Osteocyte (in vitro differentiated cells): ENCODE measurements around the gene SPATS2. TPM values are rescaled to one million over a fixed set of nuclear protein-coding genes. Genes with fewer than 3 reads are reported as not detected.

ENCODE experiments used
- DNase-seq: peaks from one replicate; pipeline ENCODE4 v3.0.0; 2021; ENCODE audit warnings: mixed read lengths; ENCODE audit not compliant: unreplicated experiment; ENCODE audit errors: extremely low spot score
- H3K27ac Mint-ChIP-seq: one replicate; pipeline ENCODE4 v1.8.0; 2021; ENCODE audit warnings: mild to moderate bottlenecking, mixed read lengths; ENCODE audit not compliant: unreplicated experiment
- H3K27me3 Mint-ChIP-seq: one replicate; pipeline ENCODE4 v1.8.0; 2021; ENCODE audit warnings: mixed read lengths; ENCODE audit not compliant: unreplicated experiment
- H3K36me3 Mint-ChIP-seq: one replicate; pipeline ENCODE4 v1.8.0; 2021; ENCODE audit warnings: mixed read lengths; ENCODE audit not compliant: unreplicated experiment
- H3K4me1 Mint-ChIP-seq: one replicate; pipeline ENCODE4 v1.8.0; 2021; ENCODE audit warnings: mixed read lengths; ENCODE audit not compliant: unreplicated experiment
- H3K4me3 Mint-ChIP-seq: one replicate; pipeline ENCODE4 v1.8.0; 2021; ENCODE audit warnings: mild to moderate bottlenecking, moderate library complexity, mixed read lengths; ENCODE audit not compliant: unreplicated experiment
- H3K9me3 Mint-ChIP-seq: one replicate; pipeline ENCODE4 v1.8.0; 2021; ENCODE audit warnings: mixed read lengths; ENCODE audit not compliant: unreplicated experiment
- CTCF ChIP-seq: fragments of 200-600 bp; sonication (generic); IDR thresholded peaks from 2 replicates; pipeline ENCODE4 v1.5.0; 2021; ENCODE audit warnings: antibody characterized with exemption, mild to moderate bottlenecking, moderate library complexity
- total RNA-seq: library from RNA; stranded (reverse); gene quantifications from 2 replicates; pipeline ENCODE4 v1.2.1, GENCODE V29; 2021

Gene SPATS2
- total RNA-seq, 1 donor from 2014 or later: 25.6 TPM

GRCh38 chr12:49550693-49551252 lies 183.5 kb downstream of the SPATS2 start:
- no peaks in the 10 kb centered on the region for H3K36me3 Mint-ChIP-seq
- no peaks in the 10 kb centered on the region for H3K9me3 Mint-ChIP-seq
- no peaks in the 10 kb centered on the region for H3K4me1 Mint-ChIP-seq
- TF ChIP-seq CTCF: no peak
- no peak for DNase-seq
- H3K4me3 Mint-ChIP-seq: no peak overlapping the region
- peaks cover 14% of the 10 kb centered on the region for H3K27me3 Mint-ChIP-seq
- no peak overlapping the region for H3K27ac Mint-ChIP-seq

- Mint-ChIP-seq H3K27me3 (peaks cover 9% of the 10 kb centered on the region), H3K4me1 (peaks cover 2% of the 10 kb centered on the region), H3K27ac (no peak overlapping the region), H3K9me3 (no peaks in the 10 kb centered on the region), H3K4me3 (no peak overlapping the region), H3K36me3 (peaks cover 7% of the 10 kb centered on the region)
- DNase-seq: no peak
- TF ChIP-seq CTCF: no peak
Measured at GRCh38 chr12:49552014-49552413, 184.8 kb downstream of the SPATS2 start.

- Mint-ChIP-seq H3K36me3 (peaks cover 7% of the 10 kb centered on the region), H3K4me1 (peaks cover 2% of the 10 kb centered on the region), H3K9me3 (no peaks in the 10 kb centered on the region), H3K27ac (no peak overlapping the region), H3K27me3 (peaks cover 6% of the 10 kb centered on the region), H3K4me3 (no peak overlapping the region)
- no peak for TF ChIP-seq CTCF
- DNase-seq: no peak
Measured at GRCh38 chr12:49552425-49552824, 185.2 kb downstream of the SPATS2 start.

- H3K27me3 Mint-ChIP-seq: peaks cover 5% of the 10 kb centered on the region
- peaks cover 2% of the 10 kb centered on the region for H3K4me1 Mint-ChIP-seq
- no peak overlapping the region for H3K27ac Mint-ChIP-seq
- H3K9me3 Mint-ChIP-seq: no peaks in the 10 kb centered on the region
- no peak for TF ChIP-seq CTCF
- H3K36me3 Mint-ChIP-seq: peaks cover 7% of the 10 kb centered on the region
- no peak for DNase-seq
- H3K4me3 Mint-ChIP-seq: no peak overlapping the region
Measured at GRCh38 chr12:49552899-49553298, 185.6 kb downstream of the SPATS2 start.

- no peaks in the 10 kb centered on the region for H3K9me3 Mint-ChIP-seq
- DNase-seq: no peak
- no peak overlapping the region for H3K4me3 Mint-ChIP-seq
- TF ChIP-seq CTCF: peak; percentile 40
- H3K4me1 Mint-ChIP-seq: peaks cover 2% of the 10 kb centered on the region
- H3K36me3 Mint-ChIP-seq: peaks cover 11% of the 10 kb centered on the region
- peaks cover 5% of the 10 kb centered on the region for H3K27me3 Mint-ChIP-seq
- no peak overlapping the region for H3K27ac Mint-ChIP-seq
Measured at GRCh38 chr12:49553512-49554088, 186.3 kb downstream of the SPATS2 start.
